ENCODE data around the gene ENTPD2. TPM values are rescaled to one million over a fixed set of nuclear protein-coding genes. Genes with fewer than 3 reads are reported as not detected.

ENTPD2 gene
- total RNA-seq, 1 experiment from 2014 or later, result 32.5 TPM

DNA sequence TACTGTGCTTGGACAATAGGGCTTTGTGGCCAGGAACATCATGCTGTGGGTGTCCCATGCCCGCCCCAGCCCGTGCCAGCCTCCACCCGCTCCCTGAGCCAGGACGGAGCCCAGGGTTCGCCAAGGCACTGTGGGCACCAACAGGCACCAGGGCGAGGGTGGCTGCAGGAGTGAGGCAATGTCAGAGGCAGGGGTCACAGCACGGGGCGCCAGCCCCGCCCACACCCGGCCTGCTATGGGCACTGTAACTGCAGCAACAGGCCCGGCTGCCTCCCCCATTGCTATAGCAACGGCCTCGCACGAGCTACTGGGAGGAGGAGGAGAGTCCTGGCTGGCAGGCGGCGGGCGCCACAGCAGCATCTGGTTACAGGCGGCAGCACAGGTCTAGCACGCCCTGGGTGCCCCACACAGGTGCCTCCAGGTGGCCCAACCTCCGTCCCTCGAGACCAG, 28.3 kb downstream of the ENTPD2 start:
- intact Hi-C loops (cut with micrococcal nuclease), result loop anchor here (5.0 kb wide), 1 partner anchor 178 kb away; the partner anchor contains the start of gene PHPT1
- POLR2A ChIA-PET, result no interaction called here
- H3K4me1 ChIP-seq (ENCODE audit: control insufficient read depth in 1 of 2, insufficient read depth in 2 of 2, low read length in 2 of 2), result peaks cover 37 to 57% of the 10 kb centered on the region in 2 experiments

DNA sequence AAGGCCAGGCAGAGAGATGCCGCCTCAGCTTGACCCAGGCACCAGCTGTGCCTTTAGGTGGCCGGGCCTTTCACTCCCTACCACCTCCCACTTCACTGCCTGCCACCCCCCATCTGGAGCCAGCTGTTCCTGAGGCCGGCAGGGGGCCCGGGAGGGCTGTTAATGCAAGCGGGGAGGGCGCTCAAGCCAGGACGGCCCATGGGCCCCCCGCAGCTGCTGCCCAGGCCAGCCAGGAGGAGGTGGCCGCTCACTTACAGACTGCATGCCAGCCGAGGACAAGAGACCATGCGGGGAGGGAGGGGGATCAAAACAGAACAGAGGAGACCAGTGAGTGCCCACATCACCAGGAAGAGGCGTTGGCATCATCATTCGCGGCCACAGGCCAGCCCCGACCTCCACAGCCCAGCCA, 30.3 kb downstream of the ENTPD2 start:
- H3K4me3 ChIP-seq (replicated peaks in 1 of 2; ENCODE audit: low read depth in 1 of 2, low read length in 2 of 2), result no peak overlapping the region
- H2AFZ ChIP-seq (ENCODE audit: low read depth, low read length, poor library complexity, severe bottlenecking), result no peak overlapping the region
- no peak for ATAC-seq
- TF ChIP-seq EZH2phosphoT487 (IDR thresholded peaks at IDR 0.05; ENCODE audit: borderline replicate concordance) (no peak), YY1 (IDR thresholded peaks at IDR 0.05; ENCODE audit: extremely low read depth, insufficient replicate concordance, low read depth, low read length) (no peak), EGR1 (IDR thresholded peaks at IDR 0.05; ENCODE audit: low read depth) (no peak), EZH2 (IDR thresholded peaks at IDR 0.05) (no peak), JUND (IDR thresholded peaks at IDR 0.05) (no peak), CEBPB (IDR thresholded peaks at IDR 0.05; ENCODE audit: low read depth) (no peak), ZFX (IDR thresholded peaks at IDR 0.05) (no peak), POLR2AphosphoS5 (IDR thresholded peaks at IDR 0.05; ENCODE audit: low read depth, low read length) (no peak), ELF1 (IDR thresholded peaks at IDR 0.05; ENCODE audit: borderline replicate concordance, low read depth) (no peak), TCF7L2 (IDR thresholded peaks at IDR 0.05; ENCODE audit: borderline replicate concordance, extremely low read depth, insufficient read depth, insufficient read length) (no peak), FOSL1 (IDR thresholded peaks at IDR 0.05; ENCODE audit: low read depth) (no peak), SIN3A (IDR thresholded peaks at IDR 0.05; ENCODE audit: low read depth) (no peak), CBX3 (IDR thresholded peaks at IDR 0.05; ENCODE audit: low read depth) (no peak)
- TF ChIP-seq, protein P1, sequence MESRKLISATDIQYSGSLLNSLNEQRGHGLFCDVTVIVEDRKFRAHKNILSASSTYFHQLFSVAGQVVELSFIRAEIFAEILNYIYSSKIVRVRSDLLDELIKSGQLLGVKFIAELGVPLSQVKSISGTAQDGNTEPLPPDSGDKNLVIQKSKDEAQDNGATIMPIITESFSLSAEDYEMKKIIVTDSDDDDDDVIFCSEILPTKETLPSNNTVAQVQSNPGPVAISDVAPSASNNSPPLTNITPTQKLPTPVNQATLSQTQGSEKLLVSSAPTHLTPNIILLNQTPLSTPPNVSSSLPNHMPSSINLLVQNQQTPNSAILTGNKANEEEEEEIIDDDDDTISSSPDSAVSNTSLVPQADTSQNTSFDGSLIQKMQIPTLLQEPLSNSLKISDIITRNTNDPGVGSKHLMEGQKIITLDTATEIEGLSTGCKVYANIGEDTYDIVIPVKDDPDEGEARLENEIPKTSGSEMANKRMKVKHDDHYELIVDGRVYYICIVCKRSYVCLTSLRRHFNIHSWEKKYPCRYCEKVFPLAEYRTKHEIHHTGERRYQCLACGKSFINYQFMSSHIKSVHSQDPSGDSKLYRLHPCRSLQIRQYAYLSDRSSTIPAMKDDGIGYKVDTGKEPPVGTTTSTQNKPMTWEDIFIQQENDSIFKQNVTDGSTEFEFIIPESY (IDR thresholded peaks at IDR 0.05; ENCODE audit: extremely low read depth, insufficient replicate concordance, low read length), result no peak
- TF ChIP-seq, protein P2, sequence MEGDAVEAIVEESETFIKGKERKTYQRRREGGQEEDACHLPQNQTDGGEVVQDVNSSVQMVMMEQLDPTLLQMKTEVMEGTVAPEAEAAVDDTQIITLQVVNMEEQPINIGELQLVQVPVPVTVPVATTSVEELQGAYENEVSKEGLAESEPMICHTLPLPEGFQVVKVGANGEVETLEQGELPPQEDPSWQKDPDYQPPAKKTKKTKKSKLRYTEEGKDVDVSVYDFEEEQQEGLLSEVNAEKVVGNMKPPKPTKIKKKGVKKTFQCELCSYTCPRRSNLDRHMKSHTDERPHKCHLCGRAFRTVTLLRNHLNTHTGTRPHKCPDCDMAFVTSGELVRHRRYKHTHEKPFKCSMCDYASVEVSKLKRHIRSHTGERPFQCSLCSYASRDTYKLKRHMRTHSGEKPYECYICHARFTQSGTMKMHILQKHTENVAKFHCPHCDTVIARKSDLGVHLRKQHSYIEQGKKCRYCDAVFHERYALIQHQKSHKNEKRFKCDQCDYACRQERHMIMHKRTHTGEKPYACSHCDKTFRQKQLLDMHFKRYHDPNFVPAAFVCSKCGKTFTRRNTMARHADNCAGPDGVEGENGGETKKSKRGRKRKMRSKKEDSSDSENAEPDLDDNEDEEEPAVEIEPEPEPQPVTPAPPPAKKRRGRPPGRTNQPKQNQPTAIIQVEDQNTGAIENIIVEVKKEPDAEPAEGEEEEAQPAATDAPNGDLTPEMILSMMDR (IDR thresholded peaks at IDR 0.05 in 2 of 3, conservative IDR thresholded peaks at IDR 0.05 in 1 of 3; ENCODE audit: borderline replicate concordance in 1 of 3, insufficient read depth in 1 of 3, low read depth in 2 of 3, low read length in 2 of 3), result no peak
- RAD21 ChIA-PET (ENCODE audit: low non-redundant PET in 1 of 2, low total read pairs in 2 of 2, uncharacterized antibody in 2 of 2, unreplicated experiment in 2 of 2), result interaction anchor here in 1 of 2 experiments (0.6 kb wide), 1 partner anchor 140 kb away, joined by 3 read pairs; no protein-coding TSS in a partner anchor
- no peaks in the 10 kb centered on the region for H3K9me3 ChIP-seq (ENCODE audit: control insufficient read depth in 1 of 2, insufficient read depth in 1 of 2, low read depth in 1 of 2, low read length in 2 of 2)
- no peak overlapping the region for H3K9ac ChIP-seq (ENCODE audit: low read length)
- POLR2A ChIA-PET, result no interaction called here
- H4K20me1 ChIP-seq (ENCODE audit: insufficient read depth), result no peaks in the 10 kb centered on the region
- peaks cover 28 to 44% of the 10 kb centered on the region in 2 experiments for H3K4me1 ChIP-seq (ENCODE audit: control insufficient read depth in 1 of 2, insufficient read depth in 2 of 2, low read length in 2 of 2)
- peaks cover 0 to 3% of the 10 kb centered on the region in 2 experiments; a peak in 1 of 4 replicates for H3K36me3 ChIP-seq (ENCODE audit: control insufficient read depth in 1 of 2, insufficient read depth in 2 of 2, low read length in 2 of 2)
- CTCF ChIA-PET, result no interaction called here
- no peaks in the 10 kb centered on the region for H3K27me3 ChIP-seq (ENCODE audit: insufficient read depth, low read length)
- DNase-seq (ENCODE audit: low read depth, low spot score), result no peak
- intact Hi-C loops (cut with micrococcal nuclease), result no loop called here
- no TSS peak for BruUV-seq (replicated peaks)
- peaks cover 31% of the 10 kb centered on the region for H3K79me2 ChIP-seq (ENCODE audit: insufficient read depth, low read length)
- H3K9me2 ChIP-seq (ENCODE audit: insufficient read depth), result no peaks in the 10 kb centered on the region
- no peak overlapping the region for H3K4me2 ChIP-seq (ENCODE audit: low read length)
- H3K27ac ChIP-seq (ENCODE audit: low read depth, low read length), result peak overlapping the region; percentile 47; the same call in 1 of the 2 replicates

More for the DNA sequence above, 28.3 kb downstream of the ENTPD2 start:
- no TSS peak for BruUV-seq (replicated peaks)
- Histone ChIP-seq H4K20me1 (ENCODE audit: insufficient read depth) (no peaks in the 10 kb centered on the region), H2AFZ (ENCODE audit: low read depth, low read length, poor library complexity, severe bottlenecking) (no peak overlapping the region), H3K9ac (ENCODE audit: low read length) (no peak overlapping the region), H3K9me2 (ENCODE audit: insufficient read depth) (no peaks in the 10 kb centered on the region), H3K27ac (ENCODE audit: low read depth, low read length) (peak overlapping the region; percentile 85; the same call in 1 of the 2 replicates), H3K79me2 (ENCODE audit: insufficient read depth, low read length) (peaks cover 31% of the 10 kb centered on the region), H3K4me3 (replicated peaks in 1 of 2; ENCODE audit: low read depth in 1 of 2, low read length in 2 of 2) (no peak overlapping the region), H3K9me3 (ENCODE audit: control insufficient read depth in 1 of 2, insufficient read depth in 1 of 2, low read depth in 1 of 2, low read length in 2 of 2) (no peaks in the 10 kb centered on the region), H3K27me3 (ENCODE audit: insufficient read depth, low read length) (no peaks in the 10 kb centered on the region), H3K4me2 (ENCODE audit: low read length) (0 out of 2 replicates have a peak overlapping the region, but pooled peaks have one; percentile 100), H3K36me3 (ENCODE audit: control insufficient read depth in 1 of 2, insufficient read depth in 2 of 2, low read length in 2 of 2) (peaks cover 0 to 3% of the 10 kb centered on the region in 2 experiments; a peak in 1 of 4 replicates)
- DNase-seq (ENCODE audit: low read depth, low spot score), result no peak
- TF ChIP-seq FOSL1 (IDR thresholded peaks at IDR 0.05; ENCODE audit: low read depth) (no peak), CBX3 (IDR thresholded peaks at IDR 0.05; ENCODE audit: low read depth) (no peak), SP1 (IDR thresholded peaks at IDR 0.05; ENCODE audit: low read depth) (no peak), EGR1 (IDR thresholded peaks at IDR 0.05; ENCODE audit: low read depth) (no peak)
- ChIA-PET RAD21 (ENCODE audit: low non-redundant PET in 1 of 2, low total read pairs in 2 of 2, uncharacterized antibody in 2 of 2, unreplicated experiment in 2 of 2) (no interaction called here), CTCF (interaction anchor here (1.7 kb wide), 1 partner anchor 21 kb away, joined by 5 read pairs; the partner anchor contains the start of gene NPDC1)
- ATAC-seq, result no peak

Measured in HCT116 (cell line).